ENCODE data around the gene GNAZ.

The GNAZ gene

GRCh38 chr22:23076896-23077572 is 6.7 kb downstream of the GNAZ start:
- Histone ChIP-seq H3K36me3 (ENCODE audit: insufficient read depth, low read length) (no peaks in the 10 kb centered on the region), H3K9me3 (ENCODE audit: low read depth, low read length) (no peaks in the 10 kb centered on the region), H3K4me3 (no peak overlapping the region), H3K27ac (no peak overlapping the region), H3K9ac (ENCODE audit: insufficient read length) (no peak overlapping the region)
- no peak for DNase-seq (ENCODE audit: low read depth, low spot score)
- TF ChIP-seq FOXP2 (optimal IDR thresholded peaks at IDR 0.05; ENCODE audit: control extremely low read depth, extremely low read length, insufficient read depth) (no peak), POLR2AphosphoS5 (IDR thresholded peaks at IDR 0.05; ENCODE audit: borderline replicate concordance, low read depth, low read length) (no peak), EZH2 (IDR thresholded peaks at IDR 0.05) (no peak)

GRCh38 chr22:23077627-23078461 is 7.5 kb downstream of the GNAZ start:
- no peaks in the 10 kb centered on the region for H3K9me3 ChIP-seq (ENCODE audit: low read depth, low read length)
- no peaks in the 10 kb centered on the region for H3K36me3 ChIP-seq (ENCODE audit: insufficient read depth, low read length)
- no peak overlapping the region for H3K4me3 ChIP-seq
- H3K27ac ChIP-seq, result no peak overlapping the region
- no peak overlapping the region for H3K9ac ChIP-seq (ENCODE audit: insufficient read length)
- DNase-seq (ENCODE audit: low read depth, low spot score), result no peak
- TF ChIP-seq EZH2 (IDR thresholded peaks at IDR 0.05) (no peak), POLR2AphosphoS5 (IDR thresholded peaks at IDR 0.05; ENCODE audit: borderline replicate concordance, low read depth, low read length) (no peak), FOXP2 (optimal IDR thresholded peaks at IDR 0.05; ENCODE audit: control extremely low read depth, extremely low read length, insufficient read depth) (no peak)

GRCh38 chr22:23078462-23078787 is 8.1 kb downstream of the GNAZ start:
- Histone ChIP-seq H3K9ac (ENCODE audit: insufficient read length) (no peak overlapping the region), H3K9me3 (ENCODE audit: low read depth, low read length) (no peaks in the 10 kb centered on the region), H3K27ac (no peak overlapping the region), H3K4me3 (no peak overlapping the region), H3K36me3 (ENCODE audit: insufficient read depth, low read length) (no peaks in the 10 kb centered on the region)
- TF ChIP-seq EZH2 (IDR thresholded peaks at IDR 0.05) (no peak), FOXP2 (optimal IDR thresholded peaks at IDR 0.05; ENCODE audit: control extremely low read depth, extremely low read length, insufficient read depth) (no peak), POLR2AphosphoS5 (IDR thresholded peaks at IDR 0.05; ENCODE audit: borderline replicate concordance, low read depth, low read length) (no peak)
- no peak for DNase-seq (ENCODE audit: low read depth, low spot score)

GRCh38 chr22:23079240-23079768 is 9.0 kb downstream of the GNAZ start:
- H3K9ac ChIP-seq (ENCODE audit: insufficient read length), result no peak overlapping the region
- H3K36me3 ChIP-seq (ENCODE audit: insufficient read depth, low read length), result no peaks in the 10 kb centered on the region

GRCh38 chr22:23079814-23080521 is 9.6 kb downstream of the GNAZ start:
- DNase-seq (ENCODE audit: low read depth, low spot score), result no peak
- Histone ChIP-seq H3K36me3 (ENCODE audit: insufficient read depth, low read length) (no peaks in the 10 kb centered on the region), H3K27ac (no peak overlapping the region), H3K4me3 (no peak overlapping the region), H3K9me3 (ENCODE audit: low read depth, low read length) (no peaks in the 10 kb centered on the region), H3K9ac (ENCODE audit: insufficient read length) (no peak overlapping the region)
- no peak for TF ChIP-seq FOXP2 (optimal IDR thresholded peaks at IDR 0.05; ENCODE audit: control extremely low read depth, extremely low read length, insufficient read depth)
- TF ChIP-seq EZH2 (IDR thresholded peaks at IDR 0.05), result no peak
- no peak for TF ChIP-seq POLR2AphosphoS5 (IDR thresholded peaks at IDR 0.05; ENCODE audit: borderline replicate concordance, low read depth, low read length)

More at GRCh38 chr22:23079240-23079768, 9.0 kb downstream of the GNAZ start:
- Histone ChIP-seq H3K4me3 (no peak overlapping the region), H3K9me3 (ENCODE audit: low read depth, low read length) (no peaks in the 10 kb centered on the region), H3K27ac (no peak overlapping the region)
- TF ChIP-seq POLR2AphosphoS5 (IDR thresholded peaks at IDR 0.05; ENCODE audit: borderline replicate concordance, low read depth, low read length) (no peak), EZH2 (IDR thresholded peaks at IDR 0.05) (no peak), FOXP2 (optimal IDR thresholded peaks at IDR 0.05; ENCODE audit: control extremely low read depth, extremely low read length, insufficient read depth) (no peak)
- no peak for DNase-seq (ENCODE audit: low read depth, low spot score)

GRCh38 chr22:23080613-23081290 is 10.4 kb downstream of the GNAZ start:
- no peak overlapping the region for H3K9ac ChIP-seq (ENCODE audit: insufficient read length)
- DNase-seq (ENCODE audit: low read depth, low spot score), result no peak
- TF ChIP-seq EZH2 (IDR thresholded peaks at IDR 0.05), result no peak
- no peak for TF ChIP-seq POLR2AphosphoS5 (IDR thresholded peaks at IDR 0.05; ENCODE audit: borderline replicate concordance, low read depth, low read length)
- TF ChIP-seq FOXP2 (optimal IDR thresholded peaks at IDR 0.05; ENCODE audit: control extremely low read depth, extremely low read length, insufficient read depth), result no peak
- H3K9me3 ChIP-seq (ENCODE audit: low read depth, low read length), result no peaks in the 10 kb centered on the region
- H3K36me3 ChIP-seq (ENCODE audit: insufficient read depth, low read length), result no peaks in the 10 kb centered on the region
- H3K4me3 ChIP-seq, result no peak overlapping the region
- H3K27ac ChIP-seq, result no peak overlapping the region

GRCh38 chr22:23082534-23083314 is 12.4 kb downstream of the GNAZ start:
- no peak for DNase-seq (ENCODE audit: low read depth, low spot score)
- H3K27ac ChIP-seq, result no peak overlapping the region
- H3K36me3 ChIP-seq (ENCODE audit: insufficient read depth, low read length), result no peaks in the 10 kb centered on the region
- H3K9me3 ChIP-seq (ENCODE audit: low read depth, low read length), result no peaks in the 10 kb centered on the region
- H3K9ac ChIP-seq (ENCODE audit: insufficient read length), result no peak overlapping the region
- no peak overlapping the region for H3K4me3 ChIP-seq
- TF ChIP-seq POLR2AphosphoS5 (IDR thresholded peaks at IDR 0.05; ENCODE audit: borderline replicate concordance, low read depth, low read length) (no peak), EZH2 (IDR thresholded peaks at IDR 0.05) (no peak), FOXP2 (optimal IDR thresholded peaks at IDR 0.05; ENCODE audit: control extremely low read depth, extremely low read length, insufficient read depth) (no peak)
